IMR-90 (cell line): ENCODE measurements around the gene PLPPR3. TPM values are rescaled to one million over a fixed set of nuclear protein-coding genes. Genes with fewer than 3 reads are reported as not detected.

Experiments
- ATAC-seq: fragments of 200-7000 bp; cut with Tn5 transposase; 2 replicates; pipeline ENCODE4 v1.9.1; 2020; ENCODE audit warnings: low read depth, mild to moderate bottlenecking, moderate library complexity
- BruUV-seq: library from RNA; stranded (reverse); fragments of 400-500 nt; replicated peaks from 2 replicates; lab custom pipeline; 2021; lab: Mats Ljungman, UMichigan
- CTCF ChIA-PET: fragments of 300-600 bp; formaldehyde crosslinking; extraction: SDS; loops from one replicate; lab custom pipeline; 2021; ENCODE audit warnings: antibody characterized with exemption; lab: Yijun Ruan, JAX
- POLR2A ChIA-PET: fragments of 300-600 bp; sonication (Branson Sonifier 250); formaldehyde crosslinking; loops from one replicate; lab custom pipeline; 2022; ENCODE audit warnings: antibody characterized with exemption; ENCODE audit not compliant: unreplicated experiment; lab: Charles Lee
- DNase-seq: peaks from one replicate; pipeline ENCODE4 v3.0.0; 2013
- H2AFZ ChIP-seq: replicated peaks from 2 replicates; pipeline ENCODE3; 2013; ENCODE audit warnings: low read length, mild to moderate bottlenecking; ENCODE audit not compliant: poor library complexity
- H2AK5ac ChIP-seq: 2 replicates; pipeline ENCODE4 v1.6.1; 2013; ENCODE audit warnings: low read depth, low read length, inconsistent platforms
- H2AK9ac ChIP-seq: replicated peaks from 2 replicates; pipeline ENCODE3; 2013; ENCODE audit warnings: mild to moderate bottlenecking, low read depth, low read length, moderate library complexity; ENCODE audit not compliant: poor library complexity
- H2BK120ac ChIP-seq: 2 replicates; pipeline ENCODE4 v1.6.1; 2013; ENCODE audit warnings: low read depth, low read length, inconsistent platforms
- H2BK15ac ChIP-seq: 3 replicates; pipeline ENCODE4 v1.6.1; 2013; ENCODE audit warnings: low read depth, low read length, inconsistent platforms
- H2BK20ac ChIP-seq: 2 replicates; pipeline ENCODE4 v1.6.1; 2013; ENCODE audit warnings: low read depth, mild to moderate bottlenecking, inconsistent platforms, low read length, moderate library complexity
- H2BK5ac ChIP-seq: 2 replicates; pipeline ENCODE4 v1.6.1; 2013; ENCODE audit warnings: mild to moderate bottlenecking, low read depth, low read length, inconsistent platforms; ENCODE audit not compliant: poor library complexity, severe bottlenecking
- H3K14ac ChIP-seq: replicated peaks from 2 replicates; pipeline ENCODE4 v1.6.1; 2013; ENCODE audit warnings: low read depth, low read length, inconsistent platforms
- H3K18ac ChIP-seq: 2 replicates; pipeline ENCODE4 v1.6.1; 2013; ENCODE audit warnings: low read depth, low read length, control low read depth
- H3K23ac ChIP-seq: 2 replicates; pipeline ENCODE4 v1.6.1; 2013; ENCODE audit warnings: low read depth, low read length, inconsistent platforms
- H3K27ac ChIP-seq: 2 replicates; pipeline ENCODE4 v1.5.1; 2013; ENCODE audit warnings: mild to moderate bottlenecking, control low read depth, low read length; ENCODE audit not compliant: insufficient read depth
- H3K27me3 ChIP-seq: 2 replicates; pipeline ENCODE4 v1.6.1; 2013; ENCODE audit warnings: low read length; ENCODE audit not compliant: control insufficient read depth, insufficient read depth
- H3K36me3 ChIP-seq: 2 replicates; pipeline ENCODE4 v1.6.1; 2013; ENCODE audit warnings: low read length, mixed read lengths; ENCODE audit not compliant: control insufficient read depth, insufficient read depth
- H3K4ac ChIP-seq: 2 replicates; pipeline ENCODE4 v1.6.1; 2013; ENCODE audit warnings: low read depth, low read length, inconsistent platforms
- H3K4me1 ChIP-seq: 2 replicates; pipeline ENCODE4 v1.6.1; 2013; ENCODE audit warnings: low read length, mixed read lengths; ENCODE audit not compliant: control insufficient read depth, insufficient read depth
- H3K4me2 ChIP-seq: 2 replicates; pipeline ENCODE4 v1.6.1; 2013; ENCODE audit warnings: low read depth, mild to moderate bottlenecking, control low read depth, low read length, moderate library complexity
- H3K4me3 ChIP-seq: 2 replicates; pipeline ENCODE4 v1.5.1; 2013; ENCODE audit warnings: low read depth, mild to moderate bottlenecking, control low read depth, low read length, moderate library complexity; ENCODE audit not compliant: insufficient read depth
- H3K56ac ChIP-seq: 2 replicates; pipeline ENCODE4 v1.6.1; 2013; ENCODE audit warnings: low read length, inconsistent platforms; ENCODE audit not compliant: insufficient read depth; ENCODE audit errors: extremely low read depth
- H3K79me1 ChIP-seq, 2 experiments: 2 replicates each; pipeline ENCODE4 v1.6.1; 2013; ENCODE audit warnings: low read length in 2 of 2, inconsistent platforms in 1 of 2, low read depth in 1 of 2
- H3K9ac ChIP-seq: 2 replicates; pipeline ENCODE4 v1.6.1; 2013; ENCODE audit warnings: low read depth, low read length, control low read depth
- H3K9me1 ChIP-seq: 2 replicates; pipeline ENCODE4 v1.6.1; 2013; ENCODE audit warnings: low read length, inconsistent platforms; ENCODE audit not compliant: insufficient read depth
- H3K9me3 ChIP-seq: 2 replicates; pipeline ENCODE4 v1.6.1; 2013; ENCODE audit warnings: low read length; ENCODE audit not compliant: control insufficient read depth, insufficient read depth
- H4K20me1 ChIP-seq: 2 replicates; pipeline ENCODE4 v1.6.1; 2013; ENCODE audit warnings: low read length, inconsistent platforms; ENCODE audit not compliant: insufficient read depth
- H4K5ac ChIP-seq: 2 replicates; pipeline ENCODE4 v1.6.1; 2013; ENCODE audit warnings: mild to moderate bottlenecking, low read depth, low read length, control low read depth
- H4K8ac ChIP-seq, 2 experiments: 2 replicates each; pipeline ENCODE4 v1.6.1; 2013; ENCODE audit warnings: low read depth in 2 of 2, low read length in 2 of 2, control low read depth in 1 of 2, inconsistent platforms in 1 of 2
- H4K91ac ChIP-seq: 2 replicates; pipeline ENCODE4 v1.6.1; 2013; ENCODE audit warnings: low read depth, low read length, inconsistent platforms; ENCODE audit not compliant: insufficient read depth
- BHLHE40 ChIP-seq: fragments of 150-350 bp; IDR thresholded peaks from 2 replicates; pipeline ENCODE4 v1.6.1; 2016; ENCODE audit warnings: mild to moderate bottlenecking, low read depth, low read length
- CEBPB ChIP-seq: IDR thresholded peaks from 2 replicates; pipeline ENCODE4 v1.6.1; 2012; ENCODE audit warnings: low read depth, low read length, improper control_type of control experiment
- CHD1 ChIP-seq: IDR thresholded peaks from 2 replicates; pipeline ENCODE4 v1.6.1; 2012; ENCODE audit warnings: low read depth, low read length, improper control_type of control experiment
- FOS ChIP-seq: fragments of 150-350 bp; IDR thresholded peaks from 2 replicates; pipeline ENCODE4 v1.6.1; 2016; ENCODE audit warnings: low read depth, low read length
- MAFK ChIP-seq: IDR thresholded peaks from 2 replicates; pipeline ENCODE4 v1.6.1; 2012; ENCODE audit warnings: low read depth, low read length, improper control_type of control experiment
- MAZ ChIP-seq: IDR thresholded peaks from 2 replicates; pipeline ENCODE4 v1.6.1; 2012; ENCODE audit warnings: low read depth, mild to moderate bottlenecking, low read length, improper control_type of control experiment, moderate library complexity, borderline replicate concordance
- RAD21 ChIP-seq: IDR thresholded peaks from 2 replicates; pipeline ENCODE4 v1.6.1; 2012; ENCODE audit warnings: low read length, improper control_type of control experiment
- RFX5 ChIP-seq: IDR thresholded peaks from 2 replicates; pipeline ENCODE4 v1.8.0; 2012; ENCODE audit warnings: low read depth, mild to moderate bottlenecking, low read length, moderate library complexity
- SMC3 ChIP-seq: fragments of 150-350 bp; IDR thresholded peaks from 2 replicates; pipeline ENCODE4 v1.6.1; 2016; ENCODE audit warnings: low read depth, mild to moderate bottlenecking, antibody characterized with exemption, low read length, moderate library complexity
- WGBS, 2 experiments: methylation state at CpG; one replicate each; pipeline versions ENCODE4 v1.1.5 to v1.1.7; 2013; ENCODE audit warnings: missing lambda C conversion rate in 2 of 2; ENCODE audit not compliant: insufficient read length in 1 of 2; ENCODE audit errors: extremely low coverage in 2 of 2; 5-methylcytosine and 5-hydroxymethylcytosine counted together
- dilution Hi-C: fragments of 300-500 bp; cut with HindIII; formaldehyde crosslinking; loops from one replicate; pipeline ENCODE4 v1.14.3; 2018; ENCODE audit warnings: low sequenced_read_pairs; ENCODE audit not compliant: unreplicated experiment
- in situ Hi-C: fragments of 300-500 bp; cut with MboI; formaldehyde crosslinking; loops from 3 replicates; pipeline ENCODE4 v1.14.3; 2019; ENCODE audit warnings: low sequenced_read_pairs, inconsistent platforms, mixed read lengths
- intact Hi-C: fragments of 100-400 bp; cut with micrococcal nuclease; formaldehyde crosslinking; loops from 2 replicates; pipeline ENCODE4 v1.10.0; 2022
- polyA plus RNA-seq, 3 experiments: library from polyadenylated mRNA; depleted of rRNA; stranded (reverse); fragments of >200 nt; gene quantifications; 2 replicates each; pipeline ENCODE4 v1.2.3, GENCODE V29; 2012; ENCODE audit warnings: low replicate concordance in 1 of 3
- total RNA-seq: library from RNA; depleted of rRNA; stranded (reverse); fragments of >200 nt; gene quantifications from 2 replicates; pipeline ENCODE4 v1.2.3, GENCODE V29; 2012
- TF ChIP-seq, protein P1 (sequence below): fragments of 150-350 bp; IDR thresholded peaks from 2 replicates; pipeline ENCODE4 v1.6.1; 2016; ENCODE audit warnings: low read depth, mild to moderate bottlenecking, low read length, moderate library complexity, borderline replicate concordance
- TF ChIP-seq, protein P2 (sequence below): fragments of 150-350 bp; IDR thresholded peaks from 2 replicates; pipeline ENCODE4 v1.6.1; 2017; ENCODE audit warnings: mild to moderate bottlenecking, antibody characterized with exemption, low read length, low read depth

PLPPR3 gene
- total and polyA plus RNA-seq, 2 of the 4 experiments (the other 2 are of a cell fraction) = 0.36 to 1.2 TPM

DNA sequence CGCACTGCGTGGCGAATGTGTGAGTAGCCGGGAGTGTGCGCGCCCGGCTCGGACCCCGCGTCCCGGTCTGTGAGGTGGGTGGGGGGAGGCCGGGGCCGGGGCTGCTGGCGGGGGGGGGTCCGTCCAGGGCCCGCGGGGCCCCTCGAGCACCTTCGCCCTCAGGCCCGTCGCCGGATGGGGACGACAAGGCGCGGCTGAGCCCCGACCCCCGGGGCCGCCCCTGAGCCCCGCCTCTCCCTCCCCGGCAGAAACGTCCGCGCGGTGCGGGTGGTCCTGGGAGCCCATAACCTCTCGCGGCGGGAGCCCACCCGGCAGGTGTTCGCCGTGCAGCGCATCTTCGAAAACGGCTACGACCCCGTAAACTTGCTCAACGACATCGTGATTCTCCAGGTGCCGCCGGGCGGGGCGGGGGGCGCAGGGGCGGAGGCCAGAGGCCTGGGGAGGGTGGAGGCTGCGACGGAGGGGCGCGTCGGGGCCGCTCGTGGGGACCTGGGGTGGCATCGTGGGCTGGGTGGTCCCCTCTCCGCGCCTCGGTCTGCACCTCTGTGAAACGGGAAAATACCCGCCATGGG lies 31.3 kb upstream of the PLPPR3 start:
- no peak for DNase-seq
- no peak overlapping the region for H4K5ac ChIP-seq
- dilution Hi-C loops = no loop called here

More for the DNA sequence above, 31.3 kb upstream of the PLPPR3 start:
- Histone ChIP-seq H3K27ac (no peak overlapping the region), H2AFZ (no peak overlapping the region), H2BK5ac (no peak overlapping the region), H2AK5ac (no peak overlapping the region), H4K20me1 (no peaks in the 10 kb centered on the region), H3K4ac (no peak overlapping the region), H3K14ac (no peak overlapping the region), H3K4me3 (no peak overlapping the region), H3K36me3 (no peaks in the 10 kb centered on the region), H4K8ac (no peak overlapping the region), H3K18ac (no peak overlapping the region), H4K91ac (no peak overlapping the region), H3K9me1 (no peaks in the 10 kb centered on the region), H3K79me1 (no peaks in the 10 kb centered on the region), H2BK120ac (no peak overlapping the region), H3K56ac (no peak overlapping the region), H2BK15ac (no peak overlapping the region), H3K27me3 (peaks cover 2% of the 10 kb centered on the region; the same call in 1 of the 2 replicates), H2BK20ac (no peak overlapping the region), H3K23ac (no peak overlapping the region), H3K4me2 (no peak overlapping the region), H3K9me3 (no peaks in the 10 kb centered on the region), H2AK9ac (no peak overlapping the region), H3K9ac (no peak overlapping the region), H3K4me1 (peaks cover 6% of the 10 kb centered on the region)
- TF ChIP-seq FOS (no peak), SMC3 (no peak), RFX5 (no peak), MAZ (no peak), CHD1 (no peak), BHLHE40 (no peak), RAD21 (no peak), CEBPB (no peak), MAFK (no peak)
- TF ChIP-seq, protein P1, sequence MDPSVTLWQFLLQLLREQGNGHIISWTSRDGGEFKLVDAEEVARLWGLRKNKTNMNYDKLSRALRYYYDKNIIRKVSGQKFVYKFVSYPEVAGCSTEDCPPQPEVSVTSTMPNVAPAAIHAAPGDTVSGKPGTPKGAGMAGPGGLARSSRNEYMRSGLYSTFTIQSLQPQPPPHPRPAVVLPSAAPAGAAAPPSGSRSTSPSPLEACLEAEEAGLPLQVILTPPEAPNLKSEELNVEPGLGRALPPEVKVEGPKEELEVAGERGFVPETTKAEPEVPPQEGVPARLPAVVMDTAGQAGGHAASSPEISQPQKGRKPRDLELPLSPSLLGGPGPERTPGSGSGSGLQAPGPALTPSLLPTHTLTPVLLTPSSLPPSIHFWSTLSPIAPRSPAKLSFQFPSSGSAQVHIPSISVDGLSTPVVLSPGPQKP = no peak
- TF ChIP-seq, protein P2, sequence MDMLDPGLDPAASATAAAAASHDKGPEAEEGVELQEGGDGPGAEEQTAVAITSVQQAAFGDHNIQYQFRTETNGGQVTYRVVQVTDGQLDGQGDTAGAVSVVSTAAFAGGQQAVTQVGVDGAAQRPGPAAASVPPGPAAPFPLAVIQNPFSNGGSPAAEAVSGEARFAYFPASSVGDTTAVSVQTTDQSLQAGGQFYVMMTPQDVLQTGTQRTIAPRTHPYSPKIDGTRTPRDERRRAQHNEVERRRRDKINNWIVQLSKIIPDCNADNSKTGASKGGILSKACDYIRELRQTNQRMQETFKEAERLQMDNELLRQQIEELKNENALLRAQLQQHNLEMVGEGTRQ = no peak
- intact Hi-C loops = no loop called here
- 22% methylated on average over 17 of the region's 67 CpGs; no CpG with 5 or more reads in 1 of the 2 experiments for WGBS, 2 experiments
- ATAC-seq = no peak
- in situ Hi-C loops = no loop called here
- CTCF ChIA-PET = no interaction called here
- POLR2A ChIA-PET = no interaction called here
- BruUV-seq = no TSS peak
